Measurements from ENCODE around the gene SYNE2.
"Not testable (repeated sequence)": the region's sequence is repeated elsewhere in the genome, so short reads cannot be mapped to it uniquely, and the experiment has no call there.

The SYNE2 gene

DNA sequence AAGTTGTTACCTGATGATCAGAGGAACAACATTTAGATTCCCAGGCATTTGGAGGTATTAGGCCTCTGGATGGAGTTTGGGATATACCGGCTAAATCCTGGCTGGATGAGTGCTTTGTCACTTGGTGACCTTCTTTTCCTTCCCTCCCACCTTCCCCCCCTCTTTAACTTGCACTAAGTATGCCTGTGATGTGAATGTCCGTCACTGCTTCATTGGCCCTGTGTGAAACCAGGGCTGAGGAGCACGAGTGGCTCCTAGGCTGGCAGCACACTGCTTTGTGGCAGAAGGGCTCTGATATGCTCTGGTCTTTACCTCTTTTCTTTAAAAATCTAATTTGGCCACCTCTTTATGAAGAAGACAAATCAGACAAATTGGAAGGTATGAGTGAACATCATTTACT, 345.7 kb downstream of the SYNE2 start:
- DNase-seq: no peak

DNA sequence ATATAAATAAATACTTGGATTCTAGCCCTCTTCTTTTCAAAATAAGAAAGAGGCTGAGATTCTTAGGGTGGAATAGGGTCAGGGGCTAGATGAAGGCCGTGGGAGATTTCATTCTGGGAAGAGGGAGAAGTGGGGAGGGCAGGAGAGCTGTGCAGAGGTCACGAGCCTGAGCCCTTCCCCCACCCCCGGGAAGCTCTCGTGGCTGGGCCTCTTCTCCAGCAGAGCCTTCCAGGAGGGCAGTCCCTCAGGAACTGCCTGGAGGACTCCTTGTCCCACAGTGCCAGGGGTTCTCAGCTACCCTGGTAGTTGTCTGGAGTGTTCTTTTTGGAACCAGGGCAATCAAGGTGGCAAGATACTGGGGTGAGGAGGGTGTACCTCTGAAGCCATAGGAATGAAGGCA, 347.4 kb downstream of the SYNE2 start:
- no peak for DNase-seq

DNA sequence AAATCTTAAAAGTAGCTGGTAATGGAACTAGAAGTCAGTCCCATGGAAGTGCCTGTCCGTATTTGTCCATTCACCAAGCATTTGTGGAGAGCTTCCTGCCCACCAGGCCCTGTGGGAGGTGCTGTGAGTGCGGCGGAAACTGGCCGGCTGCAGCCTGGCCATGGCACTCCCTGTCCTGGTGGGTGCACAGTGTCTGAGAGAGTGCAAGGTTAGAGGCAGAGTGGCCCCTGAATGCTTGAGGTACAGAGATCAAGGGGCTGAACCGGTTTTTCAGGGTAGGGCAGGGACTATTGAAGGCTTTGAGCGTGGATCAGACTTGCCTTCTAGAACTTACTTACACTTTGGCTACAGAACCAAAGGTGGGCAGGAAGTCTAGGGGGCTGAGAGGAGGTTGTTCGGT, 348.5 kb downstream of the SYNE2 start:
- no peak for DNase-seq

DNA sequence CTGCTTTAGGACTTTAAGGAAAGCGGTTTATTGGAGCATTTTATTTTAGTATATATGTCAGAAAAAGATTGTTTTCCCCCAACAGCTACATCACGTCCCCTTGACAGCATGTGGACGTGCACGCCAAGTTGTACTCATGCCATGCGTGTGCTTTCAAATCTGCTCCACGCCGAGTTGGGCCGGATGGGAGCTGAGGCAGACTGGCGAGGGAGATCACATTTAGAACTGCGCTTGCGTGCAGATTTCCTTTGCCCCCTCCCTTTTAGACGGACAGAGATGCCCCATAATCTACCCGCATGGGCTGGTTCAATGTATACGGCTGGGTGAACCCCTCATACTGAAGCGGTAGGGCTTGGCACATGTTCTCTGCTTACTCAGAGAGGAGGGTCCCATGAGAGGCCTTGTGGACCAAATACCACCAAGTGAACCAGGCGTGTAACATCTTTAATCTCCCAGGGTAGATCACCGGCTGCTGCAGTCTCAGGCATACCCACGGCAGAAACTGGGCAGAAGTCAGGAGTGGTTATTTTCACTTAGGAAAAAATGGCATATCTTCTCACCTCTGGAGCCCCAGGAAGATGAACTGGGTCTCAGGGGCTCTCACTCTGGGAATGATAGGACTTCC, 349.2 kb downstream of the SYNE2 start:
- no peak for DNase-seq

DNA sequence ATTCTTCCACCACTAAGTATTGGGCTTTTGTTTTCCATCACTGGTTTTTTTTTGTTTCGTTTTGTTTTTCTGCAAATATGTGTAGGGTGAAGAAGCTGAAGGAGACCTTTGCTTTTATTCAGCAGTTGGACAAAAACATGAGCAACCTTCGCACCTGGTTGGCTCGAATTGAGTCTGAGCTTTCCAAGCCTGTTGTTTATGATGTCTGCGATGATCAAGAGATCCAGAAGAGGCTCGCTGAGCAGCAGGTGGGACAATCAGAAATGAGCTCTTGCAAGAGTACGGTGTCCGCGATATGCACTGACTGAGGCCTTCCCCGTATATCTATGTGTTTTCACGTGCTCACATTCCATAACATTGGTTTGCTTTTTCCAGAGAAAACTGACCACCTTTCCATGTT, 349.9 kb downstream of the SYNE2 start:
- DNase-seq: no peak

DNA sequence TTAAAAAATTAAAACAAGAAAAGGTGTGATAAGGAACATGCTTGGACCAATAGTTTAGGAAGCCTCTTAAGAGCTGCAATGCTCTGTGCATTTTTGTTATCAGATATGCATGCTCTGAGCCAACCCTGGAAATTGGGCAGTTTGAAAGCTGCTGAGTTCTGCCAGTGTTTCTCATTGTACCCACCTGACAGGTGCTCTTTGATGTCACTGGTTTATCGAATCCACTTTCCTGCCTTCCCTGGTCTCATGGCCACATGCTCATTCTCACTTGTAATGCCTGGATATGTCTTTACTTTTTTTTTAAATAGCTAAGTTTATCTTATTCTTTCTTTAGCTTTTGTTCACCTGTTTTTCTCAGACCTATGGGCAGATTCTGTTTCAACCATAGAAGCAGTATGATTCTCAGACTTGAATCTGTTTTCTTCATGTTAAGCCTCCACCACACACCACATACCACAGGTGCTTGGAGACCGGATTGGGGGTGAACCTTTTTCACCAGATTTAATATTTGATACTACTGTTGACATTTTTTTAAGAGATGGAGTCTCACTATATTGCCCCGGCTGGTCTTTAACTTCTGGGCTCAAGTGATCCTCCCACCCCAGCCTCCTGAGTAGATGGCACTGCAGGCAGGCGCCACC, 350.7 kb downstream of the SYNE2 start:
- DNase-seq: no peak

DNA sequence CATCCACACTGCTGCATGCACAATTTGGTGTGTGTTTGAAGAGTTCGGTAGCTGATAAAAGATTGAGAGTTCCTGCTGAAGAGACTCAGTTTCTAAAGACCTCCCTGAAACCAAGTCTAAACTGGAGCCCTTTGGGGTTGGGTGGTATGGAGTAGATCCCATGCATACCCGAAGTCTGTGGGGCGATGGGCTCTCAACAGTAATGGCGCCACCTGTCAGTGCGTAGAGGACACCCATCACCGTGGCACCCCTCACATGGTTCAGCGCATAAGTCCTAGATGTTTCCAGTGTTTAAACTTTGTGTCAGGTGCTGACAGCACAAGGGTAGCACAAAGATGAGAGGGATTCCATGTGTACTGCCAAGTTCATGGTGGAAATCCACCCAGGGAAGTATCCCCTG, 355.5 kb downstream of the SYNE2 start:
- no peak for DNase-seq

DNA sequence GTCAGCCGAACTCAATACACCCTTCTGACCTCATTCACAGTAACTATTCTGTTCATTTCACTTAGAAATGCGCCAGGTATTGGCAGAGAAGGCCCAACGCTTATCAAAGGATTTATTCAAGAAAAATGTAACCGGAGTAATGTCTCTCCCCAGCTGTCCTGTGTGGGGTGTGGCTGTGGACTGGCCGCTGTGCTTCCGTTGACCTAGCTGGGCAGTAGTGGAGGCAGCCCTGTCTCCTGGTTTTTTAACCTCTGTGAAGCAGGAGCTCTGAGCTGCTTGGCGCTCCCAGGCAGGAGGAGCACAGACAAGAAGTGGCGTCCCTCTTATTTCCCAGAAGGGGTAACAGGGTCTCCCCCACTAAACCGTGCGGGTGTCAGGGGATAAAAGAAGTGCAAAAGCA, 356.2 kb downstream of the SYNE2 start:
- DNase-seq: no peak

DNA sequence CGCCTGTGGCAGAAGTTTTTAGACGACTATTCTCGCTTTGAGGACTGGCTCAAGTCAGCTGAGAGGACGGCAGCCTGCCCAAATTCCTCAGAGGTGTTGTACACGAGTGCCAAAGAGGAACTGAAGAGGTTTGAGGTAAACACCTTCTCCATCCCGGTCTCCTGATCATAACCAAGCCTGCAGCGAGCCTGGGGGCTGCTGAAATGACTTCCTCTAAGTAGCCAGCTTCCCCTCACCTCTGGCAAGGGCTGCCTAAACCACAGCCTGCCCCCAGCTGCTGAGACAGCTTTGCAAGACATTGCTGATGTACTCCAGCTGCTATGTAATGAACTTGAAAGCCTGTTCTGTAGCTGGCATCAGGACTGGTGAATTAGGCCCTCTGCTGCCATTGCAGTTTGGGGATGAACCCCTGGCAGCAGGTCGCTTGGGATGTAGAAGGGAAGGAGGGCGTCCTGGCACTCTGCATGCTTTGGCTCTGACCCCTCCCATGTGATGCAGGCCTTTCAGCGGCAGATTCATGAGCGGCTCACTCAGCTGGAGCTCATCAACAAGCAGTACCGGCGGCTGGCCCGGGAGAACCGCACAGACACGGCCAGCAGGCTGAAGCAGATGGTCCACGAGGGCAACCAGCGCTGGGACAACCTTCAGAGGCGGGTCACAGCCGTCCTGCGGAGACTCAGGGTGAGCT, 356.8 kb downstream of the SYNE2 start:
- DNase-seq: no peak

DNA sequence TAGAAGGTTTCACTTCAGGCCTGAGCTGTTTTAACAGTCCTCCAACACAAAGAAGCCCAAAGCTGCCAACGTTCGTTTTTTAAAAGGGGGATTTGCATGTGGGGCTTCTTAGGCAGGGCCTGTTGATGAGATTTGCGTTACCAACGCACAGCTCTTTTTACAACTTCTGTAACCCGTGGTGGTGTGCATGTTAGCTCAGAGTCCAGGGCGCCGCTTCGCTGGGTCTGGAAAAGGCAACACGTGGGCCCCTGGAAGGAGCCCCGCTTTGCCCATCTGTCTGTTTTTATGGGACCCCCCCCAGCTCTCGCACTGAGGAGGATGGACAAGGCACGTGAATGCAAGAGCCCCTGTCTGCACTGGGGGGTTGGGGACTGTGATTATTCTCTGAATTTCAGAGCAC, 357.4 kb downstream of the SYNE2 start:
- DNase-seq: no peak

DNA sequence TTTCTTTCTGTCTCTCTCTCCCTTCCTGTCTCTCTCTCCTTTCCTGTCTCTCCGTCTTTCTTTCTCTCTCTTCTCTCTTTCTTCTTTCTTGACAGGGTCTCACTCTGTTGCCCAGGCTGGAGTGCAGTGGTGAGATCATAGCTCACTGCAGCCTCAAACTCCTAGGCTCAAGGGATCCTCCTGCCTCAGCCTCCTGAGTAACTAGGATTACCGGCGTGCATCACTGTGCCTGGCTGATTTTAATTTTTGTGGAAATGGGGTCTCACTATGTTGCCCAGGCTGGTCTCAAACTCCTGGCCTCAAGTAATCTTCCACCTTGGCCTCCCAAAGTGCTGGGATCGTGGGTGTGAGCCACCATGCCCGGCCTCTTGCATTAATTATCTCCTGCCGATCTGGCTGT, 358.1 kb downstream of the SYNE2 start:
- not testable (repeated sequence) for DNase-seq

DNA sequence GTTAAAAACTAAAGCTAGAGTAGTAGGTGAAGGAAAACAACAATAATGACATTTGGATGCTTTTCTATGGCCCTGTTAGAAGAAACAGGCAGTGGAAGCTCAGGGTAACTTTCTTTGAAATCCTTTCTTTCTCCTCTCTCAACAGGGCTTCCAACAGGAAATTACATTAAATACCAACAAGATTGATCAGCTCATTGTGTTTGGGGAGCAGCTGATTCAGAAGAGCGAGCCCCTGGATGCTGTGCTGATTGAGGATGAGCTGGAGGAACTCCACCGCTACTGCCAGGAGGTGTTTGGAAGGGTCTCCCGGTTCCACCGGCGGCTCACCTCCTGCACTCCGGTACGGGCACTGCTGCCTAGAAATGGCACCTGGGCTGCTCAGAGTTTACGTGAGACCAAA, 359.9 kb downstream of the SYNE2 start:
- no peak for DNase-seq

DNA sequence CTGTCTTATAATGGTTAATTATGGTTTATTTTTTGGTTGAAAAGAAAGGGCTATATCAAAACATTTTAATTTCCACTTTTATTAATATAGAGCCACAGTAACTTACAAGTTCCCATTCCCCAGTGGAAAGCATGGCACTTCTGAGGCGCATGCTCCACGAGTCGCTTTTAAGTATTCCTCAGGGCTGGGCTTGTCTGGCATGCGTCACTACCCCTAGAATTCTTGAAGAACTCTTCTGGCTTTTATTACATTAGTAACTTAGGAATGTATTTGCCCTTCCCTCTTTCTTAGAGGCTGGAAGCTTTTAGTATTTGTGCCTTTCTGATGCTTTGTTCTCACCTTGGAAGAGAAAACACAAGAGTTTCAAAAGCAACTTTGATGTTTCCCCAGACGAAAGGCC, 360.3 kb downstream of the SYNE2 start:
- no peak for DNase-seq

DNA sequence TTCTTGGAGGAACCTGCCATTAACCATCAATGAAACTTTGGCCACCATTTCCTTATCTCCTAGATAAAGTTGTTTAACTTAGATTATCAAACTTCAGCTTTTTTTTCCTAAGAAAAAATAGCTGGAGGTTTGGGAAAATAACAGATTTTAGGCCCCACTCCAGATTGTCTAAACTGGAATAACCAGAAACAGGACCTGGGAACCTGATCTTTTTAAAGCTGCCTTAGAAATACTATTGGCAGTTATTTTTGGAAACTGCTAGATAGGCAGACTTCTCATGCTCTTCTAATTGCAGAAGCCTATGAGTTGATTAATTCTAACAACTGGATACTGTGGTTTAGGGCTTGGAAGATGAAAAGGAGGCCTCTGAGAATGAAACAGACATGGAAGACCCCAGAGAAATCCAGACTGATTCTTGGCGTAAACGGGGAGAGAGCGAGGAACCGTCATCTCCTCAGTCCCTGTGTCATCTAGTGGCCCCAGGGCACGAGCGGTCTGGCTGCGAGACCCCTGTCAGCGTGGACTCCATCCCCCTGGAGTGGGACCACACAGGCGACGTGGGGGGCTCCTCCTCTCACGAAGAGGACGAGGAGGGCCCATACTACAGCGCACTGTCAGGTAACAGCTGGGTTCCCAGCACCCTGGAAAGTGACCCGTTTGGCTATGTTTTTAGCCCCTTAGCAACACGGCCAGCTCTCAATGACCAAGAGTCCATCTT, 361.2 kb downstream of the SYNE2 start:
- DNase-seq: no peak

DNA sequence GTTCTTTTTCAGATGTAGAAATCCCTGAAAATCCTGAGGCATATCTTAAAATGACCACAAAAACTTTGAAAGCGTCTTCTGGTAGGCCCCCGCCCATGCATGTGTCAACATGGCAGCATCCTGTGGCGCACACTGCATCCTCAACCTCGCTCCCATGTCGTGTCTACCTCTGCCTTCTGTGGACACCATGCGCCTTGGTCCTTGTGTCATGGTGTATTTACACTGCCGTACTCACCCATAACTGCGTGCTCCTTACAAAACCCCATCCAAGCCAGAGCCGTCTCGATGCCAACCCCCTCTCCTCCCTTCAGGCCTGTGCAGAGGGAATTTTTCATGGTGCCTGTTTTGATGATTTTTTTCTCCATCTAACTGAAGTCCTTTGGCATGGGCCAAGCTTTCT, 362.5 kb downstream of the SYNE2 start:
- no peak for DNase-seq

DNA sequence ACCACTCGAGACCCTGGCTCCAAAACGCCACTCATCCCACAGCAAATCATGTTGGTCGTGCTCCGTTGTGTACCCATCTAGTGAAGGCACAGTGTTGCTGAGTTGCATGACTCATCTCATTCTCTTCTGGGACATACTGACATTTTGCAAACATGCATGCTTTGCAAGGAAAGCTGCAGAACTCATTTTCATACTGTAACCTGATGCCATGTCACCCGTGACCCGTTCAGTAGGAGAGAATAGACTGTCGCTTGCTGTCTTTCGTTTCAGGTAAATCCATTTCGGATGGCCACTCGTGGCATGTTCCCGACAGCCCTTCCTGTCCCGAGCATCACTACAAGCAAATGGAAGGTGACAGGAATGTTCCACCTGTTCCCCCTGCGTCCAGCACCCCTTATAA, 363.2 kb downstream of the SYNE2 start:
- DNase-seq: no peak

DNA sequence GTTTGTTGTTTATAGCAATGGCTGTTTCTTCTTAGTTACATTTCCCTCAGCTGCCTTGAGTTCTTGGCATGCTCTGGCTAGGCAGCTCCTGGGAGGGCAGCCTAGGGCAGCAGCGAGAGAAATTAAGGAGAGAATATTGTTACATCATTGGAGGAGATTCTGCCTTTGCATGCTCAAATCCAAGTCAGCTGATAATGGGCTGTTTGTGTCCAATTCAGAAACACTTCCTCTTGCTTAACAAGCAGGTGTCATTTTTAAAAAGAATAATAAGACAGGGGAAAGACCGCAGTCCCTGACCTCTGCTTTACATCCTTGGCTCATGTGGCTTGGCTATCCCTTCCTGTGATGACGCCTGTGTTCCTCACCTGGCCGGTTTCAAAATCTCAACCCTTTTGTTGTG, 364.5 kb downstream of the SYNE2 start:
- DNase-seq: no peak

DNA sequence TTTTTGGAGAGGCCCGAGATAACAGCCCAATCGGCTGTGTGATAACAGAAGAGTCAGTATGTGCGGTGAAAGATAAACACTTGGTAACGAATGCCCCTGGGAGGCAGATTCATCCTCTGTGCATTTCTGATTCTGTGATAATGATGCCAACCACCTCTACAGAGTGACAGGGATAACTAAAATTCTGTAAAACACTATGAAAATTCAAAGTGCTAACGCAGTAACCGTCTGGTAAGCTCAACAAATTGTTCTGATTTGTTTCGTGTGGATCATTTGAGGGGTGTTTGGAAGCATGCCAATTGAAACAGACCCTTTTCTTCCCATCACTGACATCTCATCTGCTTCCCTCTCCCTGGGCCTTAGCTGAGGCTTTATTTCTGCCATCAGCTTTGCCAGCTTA, 365.0 kb downstream of the SYNE2 start:
- DNase-seq: no peak

DNA sequence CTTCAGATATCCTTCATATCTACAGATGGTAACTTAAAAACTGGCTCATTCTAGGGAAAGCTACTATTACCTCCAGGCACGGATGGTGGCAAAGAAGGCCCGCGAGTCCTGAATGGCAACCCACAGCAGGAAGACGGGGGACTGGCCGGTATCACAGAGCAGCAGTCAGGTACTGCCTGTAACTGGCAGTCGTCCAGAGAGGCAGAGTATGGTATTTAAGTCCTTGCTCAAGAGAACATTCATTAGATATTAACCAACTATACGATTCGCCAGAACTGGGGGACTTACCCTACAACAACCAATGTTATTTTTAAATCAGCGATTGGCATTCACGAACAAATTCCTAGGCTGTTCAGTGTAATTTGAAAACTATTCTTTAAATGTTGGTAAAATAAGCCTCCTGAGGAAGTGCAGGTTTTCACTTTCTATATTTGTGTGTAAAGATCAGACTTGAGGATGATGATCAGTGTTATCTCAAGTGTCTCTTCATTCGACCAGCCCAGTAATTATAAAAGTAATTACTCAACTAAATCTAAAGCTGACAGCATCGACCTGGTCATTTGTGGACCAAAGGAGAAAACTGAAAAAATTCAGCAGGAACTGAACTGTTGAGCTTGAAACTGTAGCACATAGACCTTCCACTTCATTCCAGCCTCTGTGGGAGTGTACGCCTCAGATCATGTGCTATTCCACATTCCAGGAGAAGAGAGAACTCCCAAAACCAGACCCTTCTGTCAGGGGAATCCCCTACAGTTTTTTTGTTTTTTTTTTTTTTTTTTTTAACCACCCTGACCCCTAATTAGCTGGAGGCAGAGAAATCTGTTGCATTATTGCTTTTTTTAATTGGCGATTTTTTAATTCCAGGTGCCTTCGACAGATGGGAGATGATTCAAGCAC, 365.8 kb downstream of the SYNE2 start:
- no peak for DNase-seq

DNA sequence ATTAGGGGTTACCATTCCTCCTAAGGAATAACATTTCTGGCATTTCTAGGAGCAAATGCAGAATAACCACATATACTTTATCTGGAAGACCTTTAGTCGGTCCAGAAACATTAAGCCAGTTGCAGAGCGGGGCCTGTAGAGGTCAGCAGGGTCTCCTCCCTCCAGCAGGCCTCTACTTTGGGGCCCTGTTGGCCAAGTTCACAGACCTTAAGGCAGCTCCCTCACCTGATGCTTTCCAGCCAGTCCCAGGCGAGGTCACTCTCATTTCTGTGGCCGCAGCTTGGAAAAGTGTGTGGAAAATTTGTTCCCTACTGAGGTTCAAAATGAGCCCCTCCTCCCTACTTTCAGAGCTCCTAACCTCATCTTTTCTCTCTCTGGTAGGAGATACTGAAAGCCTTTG, 367.3 kb downstream of the SYNE2 start:
- no peak for DNase-seq

DNA sequence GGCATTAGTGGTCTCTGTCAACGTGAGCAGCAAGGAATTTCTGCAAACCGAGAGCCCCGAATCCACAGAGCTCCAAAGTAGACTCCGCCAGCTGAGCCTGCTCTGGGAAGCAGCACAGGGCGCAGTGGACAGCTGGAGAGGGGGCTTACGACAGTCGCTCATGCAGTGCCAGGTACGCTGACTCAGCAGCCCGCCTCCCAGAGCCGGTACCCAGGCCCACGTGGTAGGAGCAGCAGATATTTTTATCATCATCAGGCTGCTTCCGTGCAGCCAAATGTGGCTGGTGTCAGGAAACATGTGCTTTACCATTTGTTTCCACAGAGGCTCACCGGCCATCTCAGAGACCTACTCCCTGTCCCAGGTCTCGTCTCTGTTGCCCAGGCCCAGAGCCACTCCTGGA, 367.7 kb downstream of the SYNE2 start:
- DNase-seq: no peak

DNA sequence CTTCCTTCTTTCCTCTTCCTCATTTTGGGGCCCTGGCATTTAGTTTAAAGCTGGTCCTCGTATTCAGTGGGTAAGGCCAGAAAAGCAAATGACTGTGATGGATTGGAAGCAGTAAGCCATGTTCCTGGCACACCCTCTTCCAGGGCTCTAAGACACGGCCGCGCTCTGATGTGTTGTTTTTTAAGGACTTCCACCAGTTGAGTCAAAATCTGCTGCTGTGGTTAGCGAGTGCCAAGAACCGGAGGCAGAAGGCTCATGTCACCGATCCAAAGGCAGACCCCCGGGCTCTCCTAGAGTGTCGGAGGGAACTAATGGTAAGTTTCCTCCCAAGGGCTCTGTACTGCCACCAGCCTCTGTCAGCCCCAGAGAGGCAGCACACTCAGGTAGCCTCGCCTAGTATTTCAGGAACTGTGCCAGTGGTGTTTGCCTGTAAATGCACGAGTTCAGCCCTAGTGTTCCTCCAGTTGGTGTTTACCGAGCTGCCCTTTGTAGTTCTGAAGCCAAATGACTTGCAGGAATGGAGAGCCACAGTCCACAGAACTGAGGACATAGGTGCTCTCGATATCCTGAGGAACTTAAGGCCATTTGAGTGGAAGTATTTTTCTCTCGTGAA, 368.7 kb downstream of the SYNE2 start:
- no peak for DNase-seq
